ENCODE data around the gene DIPK1A.
A peak's percentile ranks its signal among the peaks of the same experiment; 100 is the strongest.

DNA sequence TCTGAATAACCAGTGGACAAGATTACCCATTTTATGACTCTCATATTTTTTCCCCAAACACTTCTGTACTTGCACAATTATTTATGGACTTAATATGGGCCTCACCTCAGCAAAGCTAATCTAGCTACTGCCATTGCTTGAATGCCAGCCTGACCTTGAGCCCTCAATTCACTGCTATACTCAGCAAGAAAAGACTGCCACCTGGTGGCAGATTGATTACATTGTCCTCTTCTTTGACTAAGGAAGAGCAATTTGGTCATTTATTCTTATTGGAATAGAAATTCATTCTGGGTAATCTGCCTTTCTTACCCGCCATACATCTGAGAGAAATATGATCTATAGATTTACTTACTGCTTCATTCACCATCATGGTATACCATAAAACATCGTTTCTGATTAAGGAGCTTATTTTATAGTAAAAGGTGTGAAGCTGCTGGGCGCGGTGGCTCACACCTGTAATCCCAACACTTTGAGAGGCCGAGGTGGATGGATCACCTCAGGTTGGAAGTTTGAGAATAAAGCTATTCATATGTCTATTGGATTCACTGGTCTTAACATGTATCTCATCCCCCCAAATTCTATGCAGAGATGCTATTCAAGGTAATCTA, 32.9 kb upstream of the DIPK1A start:
- TF ChIP-seq, protein P1, sequence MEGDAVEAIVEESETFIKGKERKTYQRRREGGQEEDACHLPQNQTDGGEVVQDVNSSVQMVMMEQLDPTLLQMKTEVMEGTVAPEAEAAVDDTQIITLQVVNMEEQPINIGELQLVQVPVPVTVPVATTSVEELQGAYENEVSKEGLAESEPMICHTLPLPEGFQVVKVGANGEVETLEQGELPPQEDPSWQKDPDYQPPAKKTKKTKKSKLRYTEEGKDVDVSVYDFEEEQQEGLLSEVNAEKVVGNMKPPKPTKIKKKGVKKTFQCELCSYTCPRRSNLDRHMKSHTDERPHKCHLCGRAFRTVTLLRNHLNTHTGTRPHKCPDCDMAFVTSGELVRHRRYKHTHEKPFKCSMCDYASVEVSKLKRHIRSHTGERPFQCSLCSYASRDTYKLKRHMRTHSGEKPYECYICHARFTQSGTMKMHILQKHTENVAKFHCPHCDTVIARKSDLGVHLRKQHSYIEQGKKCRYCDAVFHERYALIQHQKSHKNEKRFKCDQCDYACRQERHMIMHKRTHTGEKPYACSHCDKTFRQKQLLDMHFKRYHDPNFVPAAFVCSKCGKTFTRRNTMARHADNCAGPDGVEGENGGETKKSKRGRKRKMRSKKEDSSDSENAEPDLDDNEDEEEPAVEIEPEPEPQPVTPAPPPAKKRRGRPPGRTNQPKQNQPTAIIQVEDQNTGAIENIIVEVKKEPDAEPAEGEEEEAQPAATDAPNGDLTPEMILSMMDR (IDR thresholded peaks at IDR 0.05) = peak; percentile 74 to 92 (median 79)
- no peak for TF ChIP-seq POLR2A (IDR thresholded peaks at IDR 0.05)
